WTC11 (cell line): Measurements from ENCODE around the gene LAMC2.

Source experiments
- ESRRA ChIP-seq: sonication (generic); formaldehyde crosslinking; IDR thresholded peaks from 2 replicates; pipeline ENCODE4 v1.8.1; 2022; ENCODE audit warnings: mild to moderate bottlenecking, missing genetic modification reagents, borderline replicate concordance
- GRHL2 ChIP-seq: fragments of 250-450 bp; sonication (Bioruptor Pico); IDR thresholded peaks from 2 replicates; pipeline ENCODE4 v1.8.0; 2022; ENCODE audit warnings: mild to moderate bottlenecking, moderate library complexity; ENCODE audit not compliant: insufficient replicate concordance, severe bottlenecking
- RORB ChIP-seq: fragments of 250-450 bp; sonication (Bioruptor Pico); IDR thresholded peaks from 2 replicates; pipeline ENCODE4 v1.9.0; 2021; ENCODE audit warnings: mild to moderate bottlenecking
- TEAD1 ChIP-seq: sonication (generic); formaldehyde crosslinking; IDR thresholded peaks from 2 replicates; pipeline ENCODE4 v1.8.0; 2022; ENCODE audit warnings: mild to moderate bottlenecking, missing genetic modification reagents
- USF2 ChIP-seq: sonication (generic); formaldehyde crosslinking; IDR thresholded peaks from 2 replicates; pipeline ENCODE4 v1.8.1; 2023; ENCODE audit warnings: mild to moderate bottlenecking, missing genetic modification reagents, moderate library complexity
- ZBTB43 ChIP-seq: sonication (generic); formaldehyde crosslinking; IDR thresholded peaks from 2 replicates; pipeline ENCODE4 v1.8.1; 2023; ENCODE audit warnings: mild to moderate bottlenecking, missing genetic modification reagents
- ZNF121 ChIP-seq: sonication (generic); formaldehyde crosslinking; IDR thresholded peaks from 2 replicates; pipeline ENCODE4 v1.8.0; 2023; ENCODE audit warnings: missing genetic modification reagents
- ZNF263 ChIP-seq: sonication (generic); formaldehyde crosslinking; IDR thresholded peaks from 2 replicates; pipeline ENCODE4 v1.8.1; 2022; ENCODE audit warnings: low read depth, mild to moderate bottlenecking, moderate library complexity, missing genetic modification reagents
- ZNF416 ChIP-seq: fragments of 250-450 bp; sonication (Bioruptor Pico); IDR thresholded peaks from 2 replicates; pipeline ENCODE4 v1.9.0; 2021; ENCODE audit warnings: mild to moderate bottlenecking, inconsistent platforms
- ZNF423 ChIP-seq: fragments of 250-450 bp; sonication (Bioruptor Pico); IDR thresholded peaks from 2 replicates; pipeline ENCODE4 v2.1.2; 2022; ENCODE audit warnings: mild to moderate bottlenecking, moderate library complexity
- TF ChIP-seq, protein P1 (sequence below): fragments of 200-600 bp; IDR thresholded peaks from 2 replicates; pipeline ENCODE4 v1.8.0; 2022; ENCODE audit warnings: antibody characterized with exemption
- TF ChIP-seq, protein P2 (sequence below): sonication (generic); formaldehyde crosslinking; IDR thresholded peaks from 2 replicates; pipeline ENCODE4 v1.8.1; 2023; ENCODE audit warnings: mild to moderate bottlenecking, moderate library complexity, missing genetic modification reagents

DNA sequence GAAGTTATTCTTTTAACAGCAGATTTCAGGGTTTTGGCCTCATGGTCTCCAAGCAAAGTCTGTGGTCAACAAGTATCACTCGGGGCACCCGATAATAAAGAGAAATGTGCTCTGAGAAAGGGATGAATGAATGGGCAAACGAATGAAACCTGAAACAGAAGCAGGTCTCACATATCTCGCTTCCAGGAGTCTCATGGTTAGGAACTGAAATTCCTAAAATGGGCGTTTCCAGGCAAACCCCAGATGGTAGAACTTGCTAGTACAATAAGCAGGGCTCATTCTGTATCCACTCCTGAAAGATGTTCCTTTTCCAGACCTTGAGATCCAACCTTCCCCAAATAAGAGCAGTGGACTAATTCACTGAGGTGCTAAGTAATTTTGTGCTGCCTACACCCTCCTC, 87.2 kb downstream of the LAMC2 start:
- TF ChIP-seq, protein P1, sequence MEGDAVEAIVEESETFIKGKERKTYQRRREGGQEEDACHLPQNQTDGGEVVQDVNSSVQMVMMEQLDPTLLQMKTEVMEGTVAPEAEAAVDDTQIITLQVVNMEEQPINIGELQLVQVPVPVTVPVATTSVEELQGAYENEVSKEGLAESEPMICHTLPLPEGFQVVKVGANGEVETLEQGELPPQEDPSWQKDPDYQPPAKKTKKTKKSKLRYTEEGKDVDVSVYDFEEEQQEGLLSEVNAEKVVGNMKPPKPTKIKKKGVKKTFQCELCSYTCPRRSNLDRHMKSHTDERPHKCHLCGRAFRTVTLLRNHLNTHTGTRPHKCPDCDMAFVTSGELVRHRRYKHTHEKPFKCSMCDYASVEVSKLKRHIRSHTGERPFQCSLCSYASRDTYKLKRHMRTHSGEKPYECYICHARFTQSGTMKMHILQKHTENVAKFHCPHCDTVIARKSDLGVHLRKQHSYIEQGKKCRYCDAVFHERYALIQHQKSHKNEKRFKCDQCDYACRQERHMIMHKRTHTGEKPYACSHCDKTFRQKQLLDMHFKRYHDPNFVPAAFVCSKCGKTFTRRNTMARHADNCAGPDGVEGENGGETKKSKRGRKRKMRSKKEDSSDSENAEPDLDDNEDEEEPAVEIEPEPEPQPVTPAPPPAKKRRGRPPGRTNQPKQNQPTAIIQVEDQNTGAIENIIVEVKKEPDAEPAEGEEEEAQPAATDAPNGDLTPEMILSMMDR, result no peak
- TF ChIP-seq ZNF416 (CRISPR knock-in tag), result no peak
- TF ChIP-seq GRHL2 (CRISPR knock-in tag), result no peak
- TF ChIP-seq ESRRA (CRISPR knock-in tag), result no peak
- TF ChIP-seq, protein P2, sequence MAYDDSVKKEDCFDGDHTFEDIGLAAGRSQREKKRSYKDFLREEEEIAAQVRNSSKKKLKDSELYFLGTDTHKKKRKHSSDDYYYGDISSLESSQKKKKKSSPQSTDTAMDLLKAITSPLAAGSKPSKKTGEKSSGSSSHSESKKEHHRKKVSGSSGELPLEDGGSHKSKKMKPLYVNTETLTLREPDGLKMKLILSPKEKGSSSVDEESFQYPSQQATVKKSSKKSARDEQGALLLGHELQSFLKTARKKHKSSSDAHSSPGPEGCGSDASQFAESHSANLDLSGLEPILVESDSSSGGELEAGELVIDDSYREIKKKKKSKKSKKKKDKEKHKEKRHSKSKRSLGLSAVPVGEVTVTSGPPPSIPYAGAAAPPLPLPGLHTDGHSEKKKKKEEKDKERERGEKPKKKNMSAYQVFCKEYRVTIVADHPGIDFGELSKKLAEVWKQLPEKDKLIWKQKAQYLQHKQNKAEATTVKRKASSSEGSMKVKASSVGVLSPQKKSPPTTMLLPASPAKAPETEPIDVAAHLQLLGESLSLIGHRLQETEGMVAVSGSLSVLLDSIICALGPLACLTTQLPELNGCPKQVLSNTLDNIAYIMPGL (CRISPR knock-in tag), result no peak
- TF ChIP-seq TEAD1, result no peak
- no peak for TF ChIP-seq RORB (CRISPR knock-in tag)
- no peak for TF ChIP-seq USF2 (CRISPR knock-in tag)
- no peak for TF ChIP-seq ZNF263 (CRISPR knock-in tag)
- TF ChIP-seq ZNF121, result no peak
- TF ChIP-seq ZNF423 (CRISPR knock-in tag), result no peak
- no peak for TF ChIP-seq ZBTB43 (CRISPR knock-in tag)
